Liver (tissue), 9 donors: ENCODE data around the gene WFIKKN1. TPM values are rescaled to one million over a fixed set of nuclear protein-coding genes. Genes with fewer than 3 reads are reported as not detected.

ENCODE experiments used
- DNase-seq: peaks from one replicate; pipeline ENCODE4 v3.0.0-alpha.2; 2017; ENCODE audit warnings: low spot score
- H3K27ac ChIP-seq, 2 donors: one replicate each; pipeline ENCODE4 v1.7.0; 2013; ENCODE audit warnings: inconsistent platforms in 2 of 2, low read length in 2 of 2, control low read depth in 1 of 2, low read depth in 1 of 2, mild to moderate bottlenecking in 1 of 2
- H3K27me3 ChIP-seq, 4 donors: one replicate each; pipeline versions ENCODE4 v1.6.1 to v1.7.0; 2013; ENCODE audit warnings: low read length in 3 of 4, inconsistent platforms in 1 of 4, mild to moderate bottlenecking in 1 of 4, moderate library complexity in 1 of 4; ENCODE audit not compliant: control insufficient read depth in 4 of 4, insufficient read depth in 4 of 4
- H3K36me3 ChIP-seq, 4 donors: one replicate each; pipeline versions ENCODE4 v1.6.1 to v1.7.0; 2013; ENCODE audit warnings: low read length in 3 of 4, mild to moderate bottlenecking in 3 of 4, low read depth in 1 of 4, moderate library complexity in 1 of 4; ENCODE audit not compliant: control insufficient read depth in 4 of 4, insufficient read depth in 3 of 4
- H3K4me1 ChIP-seq, 4 donors: one replicate each; pipeline versions ENCODE4 v1.6.1 to v1.7.0; 2013; ENCODE audit warnings: low read length in 3 of 4, mild to moderate bottlenecking in 3 of 4, moderate library complexity in 1 of 4; ENCODE audit not compliant: control insufficient read depth in 4 of 4, insufficient read depth in 4 of 4
- H3K4me3 ChIP-seq, 3 donors: one replicate each; pipeline versions ENCODE4 v1.6.1 to v1.7.0; 2013; ENCODE audit warnings: low read length in 3 of 3, control low read depth in 1 of 3, low read depth in 1 of 3, mild to moderate bottlenecking in 1 of 3
- H3K9ac ChIP-seq, 2 donors: one replicate each; pipeline ENCODE4 v1.7.0; 2013; ENCODE audit warnings: low read length in 2 of 2, mild to moderate bottlenecking in 2 of 2, moderate library complexity in 2 of 2, control low read depth in 1 of 2, low read depth in 1 of 2
- H3K9me3 ChIP-seq, 4 donors: one replicate each; pipeline versions ENCODE4 v1.6.1 to v1.7.0; 2013; ENCODE audit warnings: low read length in 3 of 4; ENCODE audit not compliant: control insufficient read depth in 4 of 4
- CTCF ChIP-seq: fragments of 150-350 bp; IDR thresholded peaks from 2 replicates; pipeline ENCODE4 v1.5.1; 2017; ENCODE audit warnings: improper control_type of control experiment, low read depth, low read length; ENCODE audit not compliant: missing input control
- EGR1 ChIP-seq, 2 donors: IDR thresholded peaks; 2 replicates each; pipeline ENCODE4 v1.6.1; 2016 to 2018; ENCODE audit warnings: antibody characterized with exemption in 2 of 2, low read depth in 2 of 2
- FOXA1 ChIP-seq: IDR thresholded peaks from 2 replicates; pipeline ENCODE4 v1.6.1; 2016; ENCODE audit warnings: antibody characterized with exemption
- FOXA2 ChIP-seq: IDR thresholded peaks from 2 replicates; pipeline ENCODE4 v1.6.1; 2016; ENCODE audit warnings: antibody characterized with exemption
- GABPA ChIP-seq, 2 donors: IDR thresholded peaks in 1 of 2; conservative IDR thresholded peaks in 1 of 2; 2 replicates each; pipeline ENCODE4 v1.6.1; 2016; ENCODE audit warnings: antibody characterized with exemption in 2 of 2, mild to moderate bottlenecking in 1 of 2, moderate library complexity in 1 of 2
- HNF4A ChIP-seq, 2 donors: conservative IDR thresholded peaks; 2 replicates each; pipeline ENCODE4 v1.6.1; 2016; ENCODE audit warnings: antibody characterized with exemption in 2 of 2, mild to moderate bottlenecking in 2 of 2
- HNF4G ChIP-seq: IDR thresholded peaks from 2 replicates; pipeline ENCODE4 v1.6.1; 2016; ENCODE audit warnings: antibody characterized with exemption
- JUND ChIP-seq, 2 donors: IDR thresholded peaks; 2 replicates each; pipeline ENCODE4 v1.6.1; 2016; ENCODE audit warnings: antibody characterized with exemption in 2 of 2
- NR2F2 ChIP-seq: IDR thresholded peaks from 2 replicates; pipeline ENCODE4 v1.6.1; 2016; ENCODE audit warnings: antibody characterized with exemption
- RAD21 ChIP-seq, 2 donors: IDR thresholded peaks; 2 replicates each; pipeline ENCODE4 v1.6.1; 2016; ENCODE audit warnings: antibody characterized with exemption in 2 of 2, mild to moderate bottlenecking in 2 of 2
- REST ChIP-seq: IDR thresholded peaks from 2 replicates; pipeline ENCODE4 v1.6.1; 2016; ENCODE audit warnings: antibody characterized with exemption, mild to moderate bottlenecking
- RXRA ChIP-seq, 2 donors: IDR thresholded peaks; 2 replicates each; pipeline ENCODE4 v1.6.1; 2017 to 2018; ENCODE audit warnings: antibody characterized with exemption in 2 of 2, mild to moderate bottlenecking in 1 of 2
- SP1 ChIP-seq: IDR thresholded peaks from 2 replicates; pipeline ENCODE4 v1.6.1; 2018; ENCODE audit warnings: antibody characterized with exemption, mild to moderate bottlenecking
- TAF1 ChIP-seq: conservative IDR thresholded peaks from 2 replicates; pipeline ENCODE4 v1.6.1; 2016; ENCODE audit warnings: antibody characterized with exemption, mild to moderate bottlenecking
- YY1 ChIP-seq: IDR thresholded peaks from 2 replicates; pipeline ENCODE4 v1.6.1; 2016; ENCODE audit warnings: antibody characterized with exemption, mild to moderate bottlenecking
- ZBTB33 ChIP-seq: IDR thresholded peaks from 2 replicates; pipeline ENCODE4 v1.6.1; 2016; ENCODE audit warnings: antibody characterized with exemption
- WGBS: extraction: QIAGEN DNeasy Blood & Tissue Kit; methylation state at CpG from one replicate; pipeline ENCODE4 v1.1.7; 2013; 5-methylcytosine and 5-hydroxymethylcytosine counted together
- polyA plus RNA-seq, 2 donors: library from polyadenylated mRNA; stranded (reverse) in 1 of 2; unstranded in 1 of 2; fragments of 200-250 nt in 1 of 2; fragments of >200 nt in 1 of 2; fragmentation: Nextera tagmentation in 1 of 2; extraction: Ambion mirVana in 1 of 2; gene quantifications; one replicate each; pipeline versions ENCODE4 v1.2.1 to v1.2.3, GENCODE V29; 2013 to 2015
- total RNA-seq, 2 donors: library from RNA; depleted of rRNA; stranded (reverse); fragments of >200 nt; gene quantifications; one replicate each; pipeline ENCODE4 v1.2.3, GENCODE V29; 2014
- donor health status: healthy.
- donor health status: healthy.
- donor health status: healthy.
- donor health status: healthy.
- donor health status: healthy.

The WFIKKN1 gene
- total and polyA plus RNA-seq, 4 donors: 0.19 to 1.2 (median 0.46) TPM

- no peak for TF ChIP-seq GABPA (IDR thresholded peaks at IDR 0.05 in 1 of 2, conservative IDR thresholded peaks at IDR 0.05 in 1 of 2)
- TF ChIP-seq SP1: no peak
- TF ChIP-seq YY1: no peak
- TF ChIP-seq RXRA (IDR thresholded peaks at IDR 0.05): no peak
- TF ChIP-seq JUND (IDR thresholded peaks at IDR 0.05): no peak
- TF ChIP-seq HNF4G: no peak
- TF ChIP-seq CTCF: no peak
- TF ChIP-seq REST: no peak
- TF ChIP-seq TAF1: no peak
- TF ChIP-seq RAD21 (IDR thresholded peaks at IDR 0.05): no peak
- no peak for TF ChIP-seq FOXA1
- TF ChIP-seq EGR1 (IDR thresholded peaks at IDR 0.05; ENCODE audit: low read depth in 2 of 2): no peak
- DNase-seq: no peak
- WGBS: 97% methylated on average over 22 of the region's 22 CpGs
- Histone ChIP-seq H3K27ac (no peak overlapping the region), H3K9ac (no peak overlapping the region), H3K36me3 (no peaks in the 10 kb centered on the region), H3K9me3 (no peaks in the 10 kb centered on the region), H3K4me3 (no peak overlapping the region), H3K4me1 (peaks cover 2 to 25% (median 11%) of the 10 kb centered on the region in 4 donors), H3K27me3 (no peaks in the 10 kb centered on the region)
These were observed 24.0 kb upstream of the WFIKKN1 start for GRCh38 chr16:606656-607307.

GRCh38 chr16:608019-608418 is 22.8 kb upstream of the WFIKKN1 start:
- TF ChIP-seq TAF1: no peak
- no peak for TF ChIP-seq JUND (IDR thresholded peaks at IDR 0.05)
- no peak for TF ChIP-seq GABPA (IDR thresholded peaks at IDR 0.05 in 1 of 2, conservative IDR thresholded peaks at IDR 0.05 in 1 of 2)
- no peak for TF ChIP-seq HNF4A (conservative IDR thresholded peaks at IDR 0.05)
- no peak for TF ChIP-seq FOXA2
- TF ChIP-seq RAD21 (IDR thresholded peaks at IDR 0.05): no peak
- TF ChIP-seq FOXA1: no peak
- no peak for TF ChIP-seq REST
- TF ChIP-seq ZBTB33: no peak
- no peak for TF ChIP-seq CTCF
- TF ChIP-seq RXRA (IDR thresholded peaks at IDR 0.05): no peak
- no peak for TF ChIP-seq NR2F2
- TF ChIP-seq SP1: no peak
- no peak for TF ChIP-seq HNF4G
- no peak for TF ChIP-seq EGR1 (IDR thresholded peaks at IDR 0.05; ENCODE audit: low read depth in 2 of 2)
- Histone ChIP-seq H3K9me3 (no peaks in the 10 kb centered on the region), H3K4me3 (no peak overlapping the region), H3K27ac (no peak overlapping the region), H3K27me3 (no peaks in the 10 kb centered on the region), H3K9ac (no peak overlapping the region), H3K36me3 (no peaks in the 10 kb centered on the region), H3K4me1 (peaks cover 2 to 21% (median 11%) of the 10 kb centered on the region in 4 donors)
- DNase-seq: no peak
- 92% methylated on average over 10 of the region's 10 CpGs for WGBS
